HepG2 (cell line): Measurements from ENCODE around the gene CXorf49.
"Not testable (repeated sequence)": the region's sequence is repeated elsewhere in the genome, so short reads cannot be mapped to it uniquely, and the experiment has no call there.

Experiments used
- TCF12 ChIP-seq, 2 experiments: fragments of 450-650 bp in 1 of 2; sonication (generic) in 1 of 2; formaldehyde crosslinking in 1 of 2; IDR thresholded peaks; 2 replicates each; pipeline versions ENCODE4 v1.6.1 to v1.8.0; 2017 to 2022; ENCODE audit warnings: antibody characterized with exemption in 1 of 2, mild to moderate bottlenecking in 1 of 2, missing genetic modification reagents in 1 of 2, moderate library complexity in 1 of 2
- TCF7L2 ChIP-seq: IDR thresholded peaks from 2 replicates; pipeline ENCODE4 v1.6.1; 2011; ENCODE audit warnings: mild to moderate bottlenecking, low read depth, low read length, moderate library complexity
- ZNF362 ChIP-seq: sonication (generic); formaldehyde crosslinking; IDR thresholded peaks from 2 replicates; pipeline ENCODE4 v1.4.0; 2020; ENCODE audit warnings: missing genetic modification reagents, mild to moderate bottlenecking, borderline replicate concordance
- ZNF772 ChIP-seq: sonication (generic); formaldehyde crosslinking; IDR thresholded peaks from 2 replicates; pipeline ENCODE4 v1.5.0; 2020; ENCODE audit warnings: mild to moderate bottlenecking, missing genetic modification reagents

GRCh38 chrX:71714064-71714463 lies 4.0 kb downstream of the CXorf49 start:
- not testable (repeated sequence) for TF ChIP-seq ZNF772 (CRISPR knock-in tag); TCF12 (IDR thresholded peaks at IDR 0.05); TCF12 (CRISPR knock-in tag; IDR thresholded peaks at IDR 0.05); TCF7L2; ZNF362
